NCI-H1436 treated with DMSO at 0.1 percent for 48 hours (cell line): ENCODE results near the gene TMEM163.
A peak's percentile ranks its signal among the peaks of the same experiment; 100 is the strongest.

ENCODE experiments used
- DNase-seq: peaks from one replicate; lab custom pipeline; 2025; lab: John Stamatoyannopoulos, UW

Gene TMEM163

DNA sequence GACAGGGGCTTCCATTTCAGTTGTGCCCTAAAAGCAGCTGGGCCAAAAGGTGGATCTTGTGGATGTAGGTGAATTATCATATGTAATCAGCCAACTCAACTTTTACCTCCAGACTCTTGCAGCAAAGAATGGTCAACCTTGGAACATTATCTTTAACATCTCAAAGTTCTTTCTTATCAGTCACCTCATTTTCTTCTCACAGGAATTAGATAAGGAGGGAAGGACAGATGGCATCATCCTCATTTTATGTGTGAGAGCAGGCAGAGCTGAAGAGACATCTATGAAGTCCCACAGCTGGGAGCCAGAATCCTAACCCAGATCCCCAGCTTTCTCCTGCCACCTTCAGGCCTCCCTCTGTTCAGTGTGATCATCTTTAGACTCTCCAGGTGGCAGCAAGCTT, 282.9 kb downstream of the TMEM163 start:
- no peak for DNase-seq

DNA sequence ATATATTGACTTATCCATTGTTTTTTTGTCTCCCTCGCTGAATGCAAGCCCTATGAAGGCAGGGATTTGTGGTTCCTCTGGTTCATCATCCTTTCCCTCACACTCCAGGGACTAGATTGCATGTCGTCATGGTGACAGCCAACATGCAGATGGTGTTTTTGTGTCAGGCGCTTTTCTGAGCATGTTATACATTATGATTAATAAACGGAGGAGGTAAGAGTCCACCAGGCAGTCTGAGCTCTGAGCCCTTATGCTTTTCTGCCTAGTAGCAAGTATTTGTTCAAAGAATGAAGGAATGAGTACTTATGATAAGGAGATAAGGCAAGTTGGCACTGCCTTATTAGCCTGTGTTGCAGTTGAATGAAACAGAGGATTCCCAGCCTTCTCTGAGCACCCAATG, 283.3 kb downstream of the TMEM163 start:
- DNase-seq = no peak

DNA sequence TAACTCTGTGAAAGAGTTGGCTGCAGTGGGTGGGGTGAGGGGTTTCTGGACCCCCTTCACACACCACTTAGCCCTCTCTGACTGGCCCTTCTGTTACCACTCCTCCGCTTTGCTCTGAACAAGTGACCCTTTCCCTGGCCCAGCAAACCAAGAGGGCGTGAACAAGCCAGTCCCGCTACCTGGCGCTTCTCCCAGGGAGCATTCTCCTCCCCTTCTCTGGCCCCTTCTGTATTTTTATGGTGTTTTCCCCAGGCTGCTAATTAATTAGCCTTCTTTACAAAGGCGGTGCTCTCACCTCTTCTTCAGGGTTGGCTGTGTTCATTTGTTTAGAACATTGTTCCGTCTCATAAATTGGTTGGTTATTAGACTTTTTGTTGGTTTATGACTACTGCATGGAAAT, 284.8 kb downstream of the TMEM163 start:
- DNase-seq = no peak

GRCh38 chr2:134433469-134433868, 285.3 kb downstream of the TMEM163 start:
- no peak for DNase-seq

DNA sequence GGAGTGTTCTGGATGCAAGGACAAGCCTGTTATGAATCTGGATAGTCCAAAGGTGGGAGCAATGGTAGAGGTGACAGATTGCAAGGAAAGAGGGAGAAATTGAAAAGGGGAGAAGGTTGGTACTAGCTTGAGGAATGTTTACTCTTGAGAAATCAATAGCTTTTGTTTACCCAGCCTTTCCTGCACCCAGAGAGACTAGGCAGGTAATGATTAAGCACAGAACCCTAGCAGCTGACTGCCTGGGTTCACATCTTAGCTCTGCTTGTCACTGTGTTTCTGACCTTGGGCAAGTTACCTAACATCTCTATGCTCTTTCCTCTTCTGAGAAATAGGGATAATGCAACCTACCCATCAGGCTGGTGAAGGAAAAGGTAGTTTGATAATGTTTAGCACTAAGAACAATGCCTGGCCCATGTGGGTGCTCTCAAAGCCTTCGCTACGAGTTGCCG, 286.3 kb downstream of the TMEM163 start:
- no peak for DNase-seq

- DNase-seq = no peak
Measured at GRCh38 chr2:134431838-134432434, 286.9 kb downstream of the TMEM163 start.

DNA sequence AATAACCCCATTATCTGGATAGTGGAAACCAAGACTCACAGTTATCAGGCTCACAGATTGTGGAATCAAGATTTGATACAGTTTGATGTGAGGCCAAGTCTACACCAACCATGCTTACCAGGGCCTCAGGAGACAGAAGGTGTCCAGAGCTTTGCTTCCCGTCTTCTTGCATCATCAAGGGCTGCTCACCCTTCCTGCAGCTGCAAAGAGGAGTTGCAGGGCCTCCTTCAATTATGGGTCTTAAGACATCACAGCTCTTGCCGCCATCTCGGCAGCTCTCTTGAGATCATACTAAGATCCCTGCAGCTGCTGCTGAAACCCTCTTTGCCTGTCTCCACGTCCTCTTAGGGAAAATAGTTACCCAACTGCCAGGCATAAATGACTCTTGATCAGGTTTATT, 288.9 kb downstream of the TMEM163 start:
- DNase-seq = no peak

DNA sequence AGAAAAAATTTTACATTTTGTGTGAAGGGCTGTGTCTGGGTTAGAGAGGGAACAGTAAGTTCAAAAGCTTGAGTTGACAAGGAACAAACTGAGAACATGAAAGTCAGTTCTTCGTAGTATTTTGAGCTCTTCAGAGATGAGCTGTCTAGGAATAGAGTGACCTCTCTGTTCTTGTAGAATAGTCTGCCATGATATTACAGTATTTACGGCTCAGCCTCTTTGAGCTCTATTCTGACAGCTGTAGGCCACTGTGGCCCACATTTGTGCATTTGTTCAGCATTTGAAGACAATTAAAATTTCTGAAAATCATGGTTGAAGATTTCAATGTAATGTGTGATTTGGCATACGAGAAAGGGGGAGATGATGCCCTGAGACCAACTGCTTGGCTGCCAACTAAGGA, 292.1 kb downstream of the TMEM163 start:
- DNase-seq = no peak

DNA sequence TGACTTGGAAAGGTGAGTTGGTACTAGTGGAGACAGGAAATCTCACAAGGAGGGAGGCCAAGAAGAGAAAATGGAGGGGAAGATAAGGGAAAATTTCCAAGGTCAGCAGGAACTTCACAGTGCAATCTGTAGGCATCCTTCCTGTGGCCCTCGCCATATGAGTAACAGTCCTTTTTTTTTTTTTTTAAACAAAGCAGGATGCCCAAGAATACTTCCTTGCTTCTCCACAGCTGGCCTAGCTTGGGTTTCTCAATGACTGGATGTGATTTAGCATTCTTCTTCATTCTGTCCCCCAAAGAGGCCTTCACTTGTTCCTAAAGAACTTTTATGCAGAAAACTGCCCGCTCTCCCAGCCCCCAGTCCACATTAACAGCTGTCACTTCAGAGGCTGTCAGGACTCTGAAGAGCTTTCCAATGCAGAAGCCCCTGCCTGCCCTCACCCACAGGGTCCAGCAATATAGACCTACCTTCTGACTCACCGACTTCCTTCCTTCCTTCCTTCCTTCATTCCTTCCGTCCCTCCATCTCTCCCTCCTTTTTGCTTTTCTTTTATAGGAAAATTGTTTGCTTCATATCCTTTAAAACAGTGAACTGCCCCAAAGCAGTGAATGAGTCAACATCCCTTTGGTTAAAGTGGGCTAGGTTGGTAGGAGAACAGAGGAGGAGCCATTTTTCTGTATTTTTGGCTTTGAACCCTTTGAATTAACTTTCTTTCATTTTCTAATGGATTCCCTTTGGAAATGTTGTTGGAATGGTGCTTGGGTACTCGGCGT, 292.9 kb downstream of the TMEM163 start:
- DNase-seq = no peak

DNA sequence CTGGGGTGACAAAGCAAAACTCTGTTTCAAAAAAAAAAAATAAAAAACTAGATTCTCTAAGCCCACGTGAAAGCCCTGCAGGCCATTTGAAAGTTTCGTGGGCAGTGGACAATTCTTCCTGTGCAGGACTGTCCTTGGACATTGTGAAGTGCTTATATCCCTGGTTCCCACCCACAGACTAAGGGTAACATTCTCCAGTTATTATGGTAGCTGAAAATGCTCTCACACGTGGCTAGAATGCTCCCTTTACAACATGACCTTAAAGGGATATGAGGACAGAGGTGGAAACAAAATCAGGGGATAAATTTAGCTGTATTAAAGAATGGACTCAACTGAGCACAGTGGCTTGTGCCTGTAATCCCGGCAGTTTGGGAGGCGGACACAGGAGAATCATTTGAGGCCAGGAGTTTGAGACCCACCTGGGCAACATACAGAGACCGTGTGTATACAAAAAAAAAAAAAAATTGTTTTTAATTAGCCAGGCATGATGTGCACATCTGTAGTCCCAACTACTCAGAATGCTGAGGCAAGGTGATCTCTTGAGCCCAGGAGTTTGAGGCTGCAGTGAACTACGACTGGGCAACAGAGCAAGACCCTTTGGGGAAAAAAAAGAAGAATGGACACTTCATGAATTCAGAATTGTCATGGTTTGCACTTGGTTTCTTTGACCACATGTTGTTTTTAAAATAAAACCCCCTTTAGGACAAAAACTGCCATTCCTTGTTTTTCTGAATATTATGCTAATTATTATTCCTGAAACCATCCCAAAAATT, 297.1 kb downstream of the TMEM163 start:
- DNase-seq = no peak

DNA sequence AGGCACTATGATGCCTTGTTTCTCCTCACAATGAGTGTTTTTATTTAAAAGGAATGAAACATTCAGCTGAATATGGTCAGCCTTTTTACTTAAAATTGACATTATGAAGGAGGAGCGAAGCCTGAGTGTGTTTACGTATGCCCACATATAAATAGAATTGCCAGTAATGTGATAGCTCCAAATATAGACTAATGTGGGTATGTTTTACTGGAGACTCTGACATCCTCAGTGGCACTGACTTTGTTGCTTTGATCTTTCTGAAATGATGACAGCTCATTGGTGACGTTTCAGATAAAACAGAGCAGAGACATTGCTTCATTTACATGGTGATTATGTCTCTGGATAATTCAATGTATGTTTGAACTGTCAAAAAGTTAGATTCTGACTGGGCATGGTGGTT, 297.9 kb downstream of the TMEM163 start:
- DNase-seq = no peak

DNA sequence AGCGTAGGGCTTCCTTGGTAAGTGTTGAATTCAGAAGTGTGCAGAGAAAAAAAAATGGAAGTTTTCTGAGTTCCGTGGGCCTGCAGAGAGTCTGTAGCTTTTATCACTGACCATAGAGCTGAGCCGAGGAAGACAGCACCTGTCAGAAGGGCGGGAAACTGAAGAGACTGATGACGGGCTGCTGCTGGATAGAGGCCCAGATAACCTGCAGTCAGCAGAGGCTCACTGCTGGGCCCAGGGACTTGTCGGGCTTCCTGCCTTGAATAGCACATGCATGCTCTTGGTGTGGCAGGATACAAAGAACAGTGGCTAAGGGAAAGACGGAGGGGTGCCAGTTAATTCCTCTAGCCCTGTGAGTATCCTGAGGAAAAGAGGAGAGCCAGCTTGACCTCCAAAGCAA, 298.5 kb downstream of the TMEM163 start:
- DNase-seq = no peak

GRCh38 chr2:134417968-134418582, 300.7 kb downstream of the TMEM163 start:
- DNase-seq = no peak

DNA sequence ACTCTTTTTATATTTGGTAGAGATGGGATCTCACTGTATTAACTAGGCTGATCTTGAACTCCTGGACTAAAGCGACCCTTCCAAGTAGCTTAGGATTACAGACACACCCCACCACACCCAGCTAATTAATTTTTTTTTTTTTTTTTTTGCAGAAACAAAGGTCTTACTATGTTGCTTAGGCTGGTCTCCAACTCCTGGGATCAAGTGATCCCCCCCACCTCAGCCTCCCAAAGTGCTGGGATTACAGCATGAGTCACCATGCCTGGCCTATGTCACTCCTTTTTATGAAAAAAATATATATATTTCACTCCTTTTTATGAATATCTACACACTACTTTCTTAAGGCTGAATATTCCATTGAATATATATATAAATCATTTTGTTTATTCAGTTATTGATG, 302.2 kb downstream of the TMEM163 start:
- no peak for DNase-seq

DNA sequence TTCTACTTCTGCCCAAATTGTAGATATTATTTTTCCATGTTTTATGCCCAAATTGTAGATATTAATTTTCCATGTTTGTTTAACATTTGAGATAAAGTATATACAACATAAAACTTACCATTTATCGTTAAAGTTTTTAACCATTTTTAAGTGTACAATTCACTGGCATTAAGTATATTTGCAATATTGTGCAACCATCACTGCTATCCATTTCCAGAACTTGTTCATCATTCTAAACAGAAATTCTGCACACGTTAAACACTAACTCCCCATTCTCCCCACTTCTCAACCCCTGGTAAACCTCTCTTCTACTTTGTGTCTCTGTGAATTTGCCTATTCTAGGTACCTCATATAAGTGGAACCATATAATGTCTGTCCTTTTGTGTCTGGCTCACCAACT, 302.8 kb downstream of the TMEM163 start:
- no peak for DNase-seq

DNA sequence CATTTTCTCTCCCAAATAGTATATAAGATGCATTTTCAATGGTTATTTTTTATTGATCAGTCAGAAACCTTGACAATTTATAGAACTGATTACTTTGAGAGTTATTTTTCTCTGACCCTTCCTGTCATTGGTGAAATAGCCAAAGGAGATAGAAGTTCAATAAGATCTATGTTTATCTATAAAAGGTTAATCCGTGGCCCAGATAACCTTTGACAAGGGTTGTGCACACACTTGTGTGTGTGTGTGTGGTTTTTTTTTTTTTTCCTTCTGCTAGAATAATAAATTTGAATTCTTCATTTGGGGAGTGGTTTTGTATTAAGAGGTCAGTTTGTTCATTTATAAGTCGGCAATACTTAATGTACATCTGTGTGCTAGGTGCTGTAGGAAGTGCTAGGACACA, 304.9 kb downstream of the TMEM163 start:
- no peak for DNase-seq

GRCh38 chr2:134413430-134413829, 305.4 kb downstream of the TMEM163 start:
- no peak for DNase-seq

- no peak for DNase-seq
Measured at GRCh38 chr2:134412639-134412999, 306.2 kb downstream of the TMEM163 start.

DNA sequence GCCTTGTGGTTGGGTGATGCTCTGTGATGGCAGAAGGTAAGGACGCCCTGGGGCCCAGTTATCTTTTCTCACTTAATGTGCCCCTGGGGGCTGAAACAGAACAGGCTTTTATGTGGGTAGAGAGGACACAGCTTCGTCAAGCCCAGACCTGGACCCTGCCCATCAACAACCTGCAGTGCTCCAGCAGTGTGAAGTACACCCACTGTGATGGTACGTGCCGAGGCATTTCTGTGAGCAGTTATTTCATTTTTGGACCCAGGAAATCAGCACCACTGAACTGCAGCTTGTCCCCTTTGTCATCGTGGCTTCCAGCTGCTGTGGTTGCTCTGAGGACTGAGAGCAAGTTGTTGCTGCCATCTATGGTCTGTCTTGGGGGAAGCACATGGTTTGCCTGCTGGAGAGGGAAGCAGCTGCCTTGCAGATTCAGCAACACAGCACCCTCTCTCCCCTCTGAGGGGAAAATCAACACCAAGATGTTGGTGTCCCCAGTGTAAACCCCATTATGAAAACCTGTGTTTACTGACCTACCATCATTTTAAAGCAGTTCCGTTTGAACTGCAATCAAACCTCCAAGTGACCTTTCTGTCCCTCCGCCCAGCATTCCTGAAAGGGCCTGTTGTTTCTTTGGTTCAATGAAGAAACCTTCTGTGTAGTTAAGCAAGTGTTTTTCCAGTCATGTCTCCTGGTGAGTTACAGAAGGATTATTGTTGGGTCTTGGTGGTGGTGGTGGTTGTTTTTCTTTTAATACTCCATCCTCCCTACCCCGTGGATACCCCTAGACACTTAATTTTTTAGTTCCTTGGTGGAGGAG, 306.8 kb downstream of the TMEM163 start:
- peak; percentile 66 for DNase-seq

DNA sequence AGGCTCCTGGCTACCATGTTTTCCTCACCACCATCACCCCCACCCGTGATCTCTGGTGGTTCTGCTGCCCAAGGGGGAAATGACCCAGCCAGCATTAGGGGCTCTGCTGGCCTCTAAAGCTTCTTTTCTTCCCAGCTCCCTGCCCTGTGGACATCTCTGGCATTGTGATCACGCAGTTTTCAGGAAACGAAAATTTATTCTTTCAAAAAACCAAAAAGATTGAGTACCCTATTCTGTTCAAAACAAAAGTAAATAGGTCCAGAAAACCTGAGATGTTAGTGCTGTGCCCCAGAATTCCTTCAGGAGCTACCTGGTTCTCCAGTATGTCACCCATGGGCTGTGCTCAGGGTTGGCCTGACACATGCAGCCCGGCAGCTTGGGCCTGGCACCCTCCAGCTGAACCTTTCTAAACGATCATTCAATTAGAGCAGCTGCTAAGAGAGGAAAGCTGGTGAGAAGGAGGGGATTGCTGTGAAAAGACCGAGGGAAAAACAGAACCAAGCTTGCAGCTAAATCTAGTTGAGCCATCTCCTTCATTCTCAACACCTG, 307.4 kb downstream of the TMEM163 start:
- no peak for DNase-seq

DNA sequence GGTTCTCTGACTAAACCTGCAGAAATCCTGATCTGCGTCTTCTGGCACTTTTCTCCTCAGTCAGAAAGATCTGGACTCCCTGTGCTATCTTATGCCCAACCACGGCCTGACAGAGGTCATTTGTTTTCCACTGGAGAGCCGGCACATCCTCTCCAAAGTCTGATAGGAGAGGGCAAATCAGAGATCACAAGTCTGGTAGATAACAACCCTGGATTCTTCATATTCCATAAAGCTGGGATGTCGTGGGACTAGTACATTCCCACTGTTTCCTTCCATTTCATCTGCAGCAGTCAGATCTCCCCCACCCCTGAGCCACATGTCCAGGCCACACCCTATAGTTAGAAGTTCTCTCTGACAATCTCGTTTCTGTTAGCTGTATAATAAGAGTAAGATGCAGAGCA, 308.0 kb downstream of the TMEM163 start:
- DNase-seq = no peak

DNA sequence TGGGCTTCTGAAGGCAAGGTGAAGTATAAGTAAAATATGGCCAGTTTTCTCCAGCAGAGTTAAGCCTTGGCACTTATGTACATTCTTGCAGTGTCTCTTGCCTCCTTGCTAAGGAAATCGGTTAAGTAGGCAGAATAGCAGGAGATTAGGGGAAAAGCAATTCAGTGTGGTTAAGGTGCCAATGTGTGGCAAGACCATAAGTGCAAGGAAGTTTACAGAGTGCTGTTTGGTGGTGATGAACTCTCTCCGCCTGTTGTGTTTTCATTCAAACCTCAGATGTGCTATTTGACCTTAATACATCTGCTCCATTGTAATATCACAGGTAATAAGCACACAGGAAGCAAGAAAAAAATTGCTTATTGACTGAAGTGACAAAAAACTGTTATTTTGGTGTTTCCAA, 308.8 kb downstream of the TMEM163 start:
- DNase-seq = no peak
